Fibroblast of peridontal ligament (primary cell): ENCODE results near the gene RAB3IL1.
A peak's percentile ranks its signal among the peaks of the same experiment; 100 is the strongest.

Experiments
- DNase-seq: peaks from one replicate; pipeline ENCODE4 v3.0.0-alpha.2; 2010; ENCODE audit errors: extremely low read depth

Gene RAB3IL1

DNA sequence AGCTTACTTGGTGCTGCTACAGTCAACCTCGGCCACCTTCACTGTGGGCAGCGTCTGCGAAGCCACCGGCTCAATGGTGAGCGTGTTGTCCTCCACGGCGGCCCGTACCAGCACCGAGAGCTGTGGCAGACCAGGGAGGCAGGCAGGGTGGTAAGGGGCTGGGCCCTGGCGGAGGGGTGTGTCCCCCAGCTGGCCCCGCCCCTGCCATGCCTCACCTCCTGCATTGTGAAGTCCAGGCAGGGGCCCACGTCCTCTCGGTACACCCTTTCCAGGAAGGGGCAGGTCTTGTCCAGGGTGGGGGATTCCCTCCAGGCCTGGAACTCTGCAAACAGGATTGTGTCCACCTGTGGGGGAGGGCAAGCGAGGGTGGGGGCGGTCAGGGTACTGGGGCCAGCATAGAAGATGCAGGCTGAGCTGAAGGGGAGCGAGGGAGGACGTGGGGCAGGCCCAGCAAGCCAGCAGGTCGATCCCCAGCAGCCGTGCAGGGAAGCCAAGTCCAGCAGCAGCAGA, 12.8 kb downstream of the RAB3IL1 start:
- no peak for DNase-seq

DNA sequence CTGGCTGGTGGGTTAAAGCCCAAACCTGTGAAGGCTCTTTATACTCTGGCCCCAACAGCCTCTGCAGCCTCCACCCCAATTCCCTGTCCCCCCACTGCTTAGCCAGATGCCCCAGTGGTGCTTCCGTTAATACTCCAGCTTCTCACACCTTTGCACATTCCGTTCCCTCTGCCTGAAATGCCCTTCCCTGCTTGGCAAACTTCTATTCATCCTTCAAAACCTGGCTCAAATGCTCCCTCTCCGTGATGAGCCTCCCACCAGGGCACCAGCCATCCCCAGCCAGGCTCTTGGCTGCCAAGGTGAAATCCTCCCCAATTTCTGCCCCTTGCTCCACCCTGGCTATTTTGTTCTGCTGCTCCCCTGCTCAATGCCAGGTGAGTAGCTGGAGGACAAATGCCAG, 13.5 kb downstream of the RAB3IL1 start:
- no peak for DNase-seq

DNA sequence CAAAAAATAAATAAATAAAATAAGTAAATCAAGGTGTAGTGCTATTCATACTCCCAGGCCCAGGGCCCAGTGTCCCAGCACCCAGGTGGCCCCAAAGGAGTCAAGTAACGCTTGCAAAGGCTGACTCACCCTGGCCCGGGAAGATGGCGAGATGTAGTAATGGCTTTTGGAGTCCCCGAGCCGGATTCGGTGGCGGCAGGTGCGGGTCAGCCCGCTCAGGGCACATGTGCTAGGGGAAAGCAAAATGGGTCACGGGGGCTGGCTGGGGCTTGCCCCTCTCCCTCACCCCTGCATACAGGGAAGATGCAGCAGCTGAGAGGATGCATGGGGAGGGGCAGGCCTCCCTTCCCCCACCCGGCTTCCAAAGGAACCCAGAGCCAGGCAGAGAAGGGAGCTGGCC, 15.1 kb downstream of the RAB3IL1 start:
- DNase-seq = no peak

GRCh38 chr11:61901397-61901796, 16.0 kb downstream of the RAB3IL1 start:
- DNase-seq = no peak

- DNase-seq = no peak
Observed at GRCh38 chr11:61900251-61900650, 17.1 kb downstream of the RAB3IL1 start.

DNA sequence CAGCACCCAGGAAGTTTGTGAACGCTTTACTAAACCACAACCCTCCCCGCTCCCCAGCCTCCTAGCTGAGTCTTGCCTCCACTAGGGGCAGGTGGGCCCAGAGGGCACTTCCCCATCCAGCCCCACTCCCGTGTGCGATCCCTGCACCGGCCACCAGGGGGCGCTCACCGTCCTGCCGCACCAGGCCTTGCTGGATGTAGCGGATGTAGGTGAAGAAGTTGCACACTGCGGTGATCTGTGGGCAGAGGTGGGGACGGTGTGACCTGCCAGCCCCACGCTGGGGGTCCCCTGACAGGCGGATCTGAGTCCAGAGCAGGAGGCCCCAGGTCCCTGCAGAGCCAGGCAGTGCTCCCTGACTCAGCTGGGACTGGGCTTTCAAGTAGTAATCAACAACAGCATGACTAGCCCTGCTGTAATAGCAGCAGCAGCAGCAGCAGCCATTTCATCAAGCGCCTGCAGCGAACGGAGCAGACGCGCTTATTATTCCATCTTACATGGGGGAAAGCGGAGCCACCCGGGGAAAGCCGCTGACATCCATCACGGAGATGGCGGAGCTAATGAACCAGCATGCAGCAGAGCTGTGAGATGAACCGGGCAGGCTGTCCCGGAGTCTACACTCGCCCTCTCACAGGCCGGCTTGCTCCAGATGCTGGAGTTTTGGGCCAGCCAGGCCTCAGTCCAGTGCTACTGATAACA, 18.1 kb downstream of the RAB3IL1 start:
- peak; percentile 55 for DNase-seq

DNA sequence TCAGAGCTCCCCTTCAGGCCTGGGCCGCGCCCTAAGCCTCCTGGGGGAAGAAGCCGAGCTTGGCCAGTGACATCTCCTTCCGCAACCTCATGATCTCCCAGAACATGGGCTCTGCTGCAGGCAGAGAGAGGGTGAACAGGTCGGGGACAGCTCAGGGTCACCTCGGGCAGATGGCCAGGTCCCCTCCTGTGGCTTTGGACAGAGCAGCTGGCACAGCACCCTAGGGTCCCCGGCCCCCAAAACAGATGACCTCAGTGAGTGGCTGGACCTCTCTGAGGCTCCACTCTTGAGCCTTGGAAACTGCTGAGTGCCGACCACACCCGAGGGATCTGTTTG, 19.2 kb downstream of the RAB3IL1 start:
- no peak for DNase-seq

GRCh38 chr11:61897387-61898246, 19.7 kb downstream of the RAB3IL1 start:
- DNase-seq = peak; percentile 56

GRCh38 chr11:61896665-61897386, 20.5 kb downstream of the RAB3IL1 start:
- DNase-seq = no peak

DNA sequence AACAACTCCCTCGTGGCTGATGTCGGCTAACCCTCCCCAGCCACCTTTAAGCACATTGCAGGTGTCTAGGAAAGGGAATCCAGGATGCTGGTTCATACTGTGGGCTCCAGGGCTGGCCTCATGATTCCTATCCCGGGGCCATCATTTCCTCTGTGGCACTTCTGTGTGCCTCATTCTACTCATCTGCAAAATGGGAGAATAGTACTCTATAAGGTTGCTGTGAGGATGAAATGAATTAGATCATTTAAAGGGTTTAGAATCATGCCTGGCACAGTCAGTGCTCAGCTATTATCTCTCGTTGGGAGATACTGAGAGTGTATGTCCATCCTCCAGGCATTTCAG, 21.7 kb downstream of the RAB3IL1 start:
- no peak for DNase-seq

- DNase-seq = no peak
Observed at GRCh38 chr11:61895046-61895717, 22.2 kb downstream of the RAB3IL1 start.

DNA sequence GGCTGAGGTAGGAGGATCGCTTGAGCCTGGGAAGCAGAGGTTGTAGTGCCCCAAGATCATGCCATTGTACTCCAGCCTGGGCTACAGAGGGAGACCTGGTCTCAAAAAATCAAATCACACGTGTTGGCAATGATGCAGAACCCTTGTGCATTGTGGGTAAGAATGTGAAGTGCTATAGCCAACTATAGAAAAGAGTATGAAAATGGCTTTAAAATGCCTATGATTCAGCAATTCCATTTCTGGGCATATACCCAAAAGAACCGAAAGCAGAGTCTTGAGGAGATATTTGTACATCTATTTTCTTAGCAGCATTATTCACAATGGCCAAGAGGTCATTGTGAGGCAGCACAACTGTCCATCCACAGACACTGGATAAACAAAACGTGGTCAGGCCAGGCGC, 23.4 kb downstream of the RAB3IL1 start:
- DNase-seq = peak; percentile 97

- no peak for DNase-seq
Observed at GRCh38 chr11:61892085-61892370, 25.3 kb downstream of the RAB3IL1 start.

DNA sequence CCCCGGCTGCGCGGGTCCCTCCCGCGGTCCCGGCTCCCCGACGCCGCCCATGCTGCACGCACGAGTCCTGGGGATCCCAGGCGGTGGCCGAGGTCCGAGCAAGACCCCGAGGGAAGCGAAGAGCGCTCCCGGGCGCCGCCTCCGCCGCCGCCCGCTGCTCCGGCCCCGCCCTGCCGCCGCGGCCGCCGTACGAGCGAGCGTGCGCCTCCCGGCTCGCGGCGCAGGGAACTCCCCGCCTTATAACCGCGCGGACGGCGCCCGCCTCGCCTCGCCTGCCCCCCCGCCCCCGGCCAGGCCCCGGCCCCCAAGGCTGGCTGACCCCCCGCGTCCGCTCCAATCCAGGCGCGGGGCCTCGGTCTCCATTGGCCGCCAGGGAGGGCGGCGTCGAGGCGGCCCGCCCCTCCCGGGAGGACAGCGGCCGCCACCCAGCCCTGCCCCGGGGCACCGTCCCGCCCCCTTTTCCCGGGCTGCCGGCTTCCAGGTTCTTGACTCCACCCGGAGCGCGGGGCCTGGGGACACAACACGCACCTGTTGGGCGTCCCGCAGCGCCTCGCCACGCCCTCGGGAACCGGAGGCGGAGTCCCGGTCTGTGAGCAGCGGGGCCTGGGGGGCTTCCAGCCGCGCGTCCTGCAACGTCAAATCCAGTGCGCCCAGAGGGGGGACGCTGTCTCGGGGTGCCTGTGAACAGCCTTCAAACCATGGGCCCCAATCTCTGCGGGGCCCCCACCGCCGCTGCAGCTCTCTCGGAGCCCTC, 25.9 kb downstream of the RAB3IL1 start, which contains the start of gene FADS3:
FADS3 (minus strand) TSS at position 215 of the 754 bp plus-strand sequence; CDS start at position 51, 164 bp downstream.
- peak; percentile 59 for DNase-seq

DNA sequence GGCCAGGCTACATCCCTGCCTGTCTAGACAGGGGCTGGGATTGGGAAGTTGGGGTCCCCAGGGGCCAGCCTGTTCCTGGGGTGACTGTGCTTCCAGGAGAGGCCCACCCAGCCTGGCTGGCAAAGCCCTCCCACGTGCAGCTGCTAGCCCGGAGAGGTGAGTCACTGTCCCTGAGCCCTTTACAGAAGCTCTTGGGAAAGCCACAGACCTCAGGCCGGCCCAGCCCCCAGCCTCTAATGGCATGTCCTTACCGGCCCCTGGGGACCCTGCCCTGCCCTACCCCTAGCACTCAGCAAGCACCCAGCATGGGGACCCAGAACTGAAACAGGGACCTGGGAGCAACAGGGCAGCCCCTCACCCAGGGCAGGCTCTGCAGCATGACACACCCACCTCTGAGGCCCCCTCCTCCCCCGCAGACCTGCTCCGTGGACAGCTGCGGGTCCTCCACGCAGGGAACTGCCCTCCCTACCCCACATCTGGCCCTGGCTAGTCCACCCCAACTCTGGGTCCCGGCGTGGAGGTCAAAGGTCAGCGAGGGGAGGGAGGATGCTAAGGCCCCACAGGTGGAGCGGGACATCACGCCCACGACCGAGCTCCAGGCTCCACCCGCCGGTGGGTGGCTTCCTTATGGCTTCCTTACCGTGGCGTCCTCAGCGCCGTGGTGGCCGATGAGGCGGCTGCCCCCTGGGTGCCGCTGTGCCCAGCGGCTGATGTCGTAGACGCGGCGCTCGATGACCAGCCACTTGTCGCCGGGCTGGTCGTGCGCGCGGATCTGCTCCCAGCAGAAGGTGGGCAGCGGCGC, 26.6 kb downstream of the RAB3IL1 start:
- DNase-seq = peak; percentile 55

DNA sequence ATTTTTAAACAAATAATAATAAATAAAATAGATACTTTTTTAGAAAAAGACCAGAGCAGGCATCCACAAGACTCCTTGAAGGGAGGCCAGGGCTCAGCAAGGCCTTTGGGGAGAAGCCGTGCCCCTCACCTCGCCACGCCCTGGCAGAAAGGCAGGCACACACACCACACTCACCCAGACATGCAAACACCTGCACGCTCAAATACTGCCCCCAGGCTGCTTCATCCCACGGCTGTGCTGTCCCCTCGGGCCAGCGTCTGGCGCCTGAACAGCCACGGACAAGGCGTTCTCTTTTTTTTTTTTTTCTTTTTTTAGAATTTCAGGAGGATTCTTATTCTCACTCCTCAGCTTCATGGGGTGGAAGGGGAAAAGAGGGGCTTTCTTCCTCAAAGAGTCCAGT, 27.5 kb downstream of the RAB3IL1 start:
- DNase-seq = no peak

DNA sequence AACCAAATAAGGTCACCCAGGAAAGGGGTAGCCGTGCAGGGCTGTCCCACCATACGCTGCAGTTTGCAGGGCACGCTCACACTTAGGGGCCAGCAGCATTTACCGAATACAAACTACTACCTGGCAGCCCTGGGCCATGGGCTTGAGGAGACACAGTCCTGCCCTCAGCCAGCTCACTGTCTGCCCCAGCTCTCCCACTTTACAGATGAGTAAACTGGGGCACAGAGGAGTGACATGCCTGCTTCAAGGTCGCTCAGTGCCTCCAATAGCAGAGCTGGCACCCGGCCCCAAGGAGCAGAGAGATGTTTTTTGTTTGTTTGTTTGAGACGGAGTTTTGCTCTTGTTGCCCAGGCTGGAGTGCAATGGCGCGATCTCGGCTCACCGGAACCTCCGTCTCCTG, 28.8 kb downstream of the RAB3IL1 start:
- DNase-seq = no peak

DNA sequence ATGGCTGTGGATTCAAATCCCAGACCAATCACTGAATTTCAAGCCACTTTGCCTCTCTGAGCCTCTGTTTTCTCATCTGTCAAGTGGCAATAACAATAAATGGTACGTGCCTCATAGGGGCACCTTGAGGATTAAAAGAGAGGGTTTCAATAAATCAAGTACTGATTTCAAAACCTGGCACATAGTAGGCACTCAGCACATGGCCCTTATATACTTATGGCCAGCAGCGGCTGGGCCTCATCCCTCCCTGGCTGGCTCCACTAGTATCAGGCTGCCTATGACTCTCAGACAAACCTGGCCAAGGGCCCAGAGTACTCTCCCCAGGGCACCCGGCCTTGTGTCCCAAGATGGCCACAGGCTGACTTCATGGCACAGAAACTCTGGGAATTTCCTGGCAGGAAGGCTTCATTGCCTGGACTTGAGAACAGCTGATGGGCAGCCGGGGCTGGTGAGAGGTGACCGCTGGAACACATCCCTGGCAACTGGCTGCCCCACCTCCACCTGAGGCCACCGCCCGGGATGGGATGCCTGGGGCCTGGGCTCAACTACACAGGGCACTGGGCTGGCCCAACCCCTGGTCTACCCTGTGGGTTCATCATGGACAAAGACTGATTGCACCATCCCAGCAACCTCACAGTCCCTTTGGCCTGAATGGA, 29.4 kb downstream of the RAB3IL1 start:
- peak; percentile 85 for DNase-seq

DNA sequence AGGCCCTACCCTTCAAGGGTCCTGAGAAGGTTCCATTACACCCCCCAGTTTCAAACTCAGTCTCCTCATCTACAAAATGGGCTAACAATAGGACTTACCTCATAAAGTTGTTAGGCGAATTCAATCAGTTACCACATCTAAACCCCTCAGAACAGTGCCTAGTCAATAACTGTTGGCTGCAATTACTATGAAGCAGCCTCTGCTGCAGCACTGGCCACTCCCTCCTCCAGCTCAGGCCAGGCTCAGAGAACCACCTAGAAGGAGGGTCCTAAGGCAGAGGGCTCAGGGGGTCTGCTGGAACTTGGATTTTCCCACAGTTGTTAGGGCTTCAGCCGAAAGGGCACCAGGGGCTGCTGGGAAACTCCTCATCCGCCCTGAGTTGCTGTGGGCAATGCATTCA, 30.7 kb downstream of the RAB3IL1 start:
- no peak for DNase-seq
